ENCODE measurements around the gene CACTIN.

DNA sequence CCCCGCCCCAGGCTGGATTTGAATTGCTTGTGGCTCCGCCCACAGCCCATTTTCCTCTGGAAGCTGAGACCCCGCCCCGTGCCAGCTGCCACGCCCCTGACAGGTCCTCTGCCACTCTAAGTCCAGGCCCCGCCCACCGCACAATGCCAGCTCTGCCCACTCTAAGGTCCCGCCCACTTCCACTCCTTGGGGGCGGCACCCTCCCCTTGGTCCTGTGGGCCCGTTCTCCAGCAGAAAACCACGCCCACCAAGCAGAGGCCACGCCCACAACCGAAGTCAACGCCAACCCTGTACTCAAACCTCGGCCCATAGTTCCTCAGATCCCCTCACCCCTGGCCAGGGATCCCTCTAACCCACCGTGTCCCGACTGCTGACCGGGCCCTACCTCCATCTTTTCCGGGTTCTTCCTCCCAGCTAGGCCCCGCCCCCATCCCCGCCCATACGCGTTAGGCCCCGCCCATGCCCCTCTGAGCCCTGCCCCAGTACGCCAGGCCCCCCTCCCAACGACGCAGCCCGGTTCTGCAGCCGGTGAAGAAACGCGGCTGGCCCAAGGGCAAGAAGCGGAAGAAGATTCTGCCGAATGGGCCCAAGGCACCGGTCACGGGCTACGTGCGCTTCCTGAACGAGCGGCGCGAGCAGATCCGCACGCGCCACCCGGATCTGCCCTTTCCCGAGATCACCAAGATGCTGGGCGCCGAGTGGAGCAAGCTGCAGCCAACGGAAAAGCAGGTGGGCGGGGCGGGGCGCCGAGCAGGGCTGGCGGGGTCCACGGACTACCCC, 52.5 kb downstream of the CACTIN start:
- TF ChIP-seq CTCF (IDR thresholded peaks at IDR 0.05) (no peak), POLR2AphosphoS5 (IDR thresholded peaks at IDR 0.05) (no peak), POLR2A (IDR thresholded peaks at IDR 0.05) (no peak)

Data from suprapubic skin (tissue), 4 donors.